ENCODE results near the gene SEC63. TPM values are rescaled to one million over a fixed set of nuclear protein-coding genes. Genes with fewer than 3 reads are reported as not detected.

SEC63 gene
- total RNA-seq, 1 experiment from 2014 or later = 97.6 TPM

DNA sequence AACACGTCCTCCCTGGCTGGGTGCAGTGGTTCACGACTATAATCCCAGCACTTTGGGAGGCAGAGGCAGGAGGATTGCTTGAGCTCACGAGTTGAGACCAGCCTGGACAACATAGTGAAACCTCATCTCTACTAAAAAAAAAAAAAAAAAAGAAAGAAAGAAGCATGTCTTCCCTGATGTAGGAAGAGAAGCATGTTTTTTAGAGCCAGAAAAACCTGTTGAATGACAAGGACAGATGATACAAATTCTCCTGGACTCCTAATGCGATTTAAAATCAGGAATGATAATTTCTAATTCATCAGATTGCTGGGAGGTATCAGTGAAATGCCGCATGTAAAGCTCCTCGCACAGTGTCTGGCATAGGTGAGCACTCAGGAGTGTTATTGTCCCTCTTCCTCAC lies 23.7 kb upstream of the SEC63 start:
- peaks cover 15% of the 10 kb centered on the region for H3K4me1 Mint-ChIP-seq
- ChIA-PET POLR2A (no interaction called here), CTCF (interaction anchor here (0.6 to 6.4 kb wide), 6 partner anchors 43 to 422 kb away, joined by 3 to 83 read pairs (median 4); no protein-coding TSS in a partner anchor)
- TF ChIP-seq, protein P1, sequence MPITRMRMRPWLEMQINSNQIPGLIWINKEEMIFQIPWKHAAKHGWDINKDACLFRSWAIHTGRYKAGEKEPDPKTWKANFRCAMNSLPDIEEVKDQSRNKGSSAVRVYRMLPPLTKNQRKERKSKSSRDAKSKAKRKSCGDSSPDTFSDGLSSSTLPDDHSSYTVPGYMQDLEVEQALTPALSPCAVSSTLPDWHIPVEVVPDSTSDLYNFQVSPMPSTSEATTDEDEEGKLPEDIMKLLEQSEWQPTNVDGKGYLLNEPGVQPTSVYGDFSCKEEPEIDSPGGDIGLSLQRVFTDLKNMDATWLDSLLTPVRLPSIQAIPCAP (CRISPR knock-in tag; IDR thresholded peaks at IDR 0.05) = no peak
- TF ChIP-seq STAT6 (CRISPR knock-in tag; conservative IDR thresholded peaks at IDR 0.05; ENCODE audit: low read depth) (no peak), ERG (CRISPR knock-in tag; IDR thresholded peaks at IDR 0.05) (no peak), MXD4 (CRISPR knock-in tag; IDR thresholded peaks at IDR 0.05; ENCODE audit: borderline replicate concordance) (no peak), ZNF425 (CRISPR knock-in tag; conservative IDR thresholded peaks at IDR 0.05) (no peak), USF2 (CRISPR knock-in tag; IDR thresholded peaks at IDR 0.05) (no peak), E2F5 (CRISPR knock-in tag; IDR thresholded peaks at IDR 0.05) (no peak)
- no peak for DNase-seq (ENCODE audit: low spot score)
- ATAC-seq = no peak
- H3K4me3 Mint-ChIP-seq = no peak overlapping the region
- no peaks in the 10 kb centered on the region for H3K36me3 Mint-ChIP-seq
- H3K27ac Mint-ChIP-seq = no peak overlapping the region
- H3K9me3 Mint-ChIP-seq = no peaks in the 10 kb centered on the region; the same call in 1 of the 2 replicates
- peaks cover 53% of the 10 kb centered on the region for H3K27me3 Mint-ChIP-seq (ENCODE audit: low read depth)

DNA sequence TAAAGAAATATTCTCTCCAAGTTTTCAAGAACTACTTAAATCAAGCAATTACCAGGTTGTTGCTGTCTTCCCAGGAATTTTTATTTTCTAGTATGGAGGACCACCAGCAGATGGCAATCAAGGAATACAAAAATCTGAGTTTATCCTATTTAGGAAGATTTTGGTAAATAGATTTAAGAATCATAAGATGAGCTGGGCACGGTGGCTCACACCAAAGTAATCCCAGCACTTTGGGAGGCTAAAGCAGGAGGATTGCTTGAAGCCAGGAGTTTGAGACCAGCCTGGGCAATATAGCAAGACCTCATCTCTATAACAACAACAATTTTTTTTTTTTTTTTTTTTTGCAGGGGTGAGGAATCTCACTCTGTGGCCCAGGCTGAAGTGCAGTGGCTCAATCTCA lies 19.3 kb upstream of the SEC63 start:
- Mint-ChIP-seq H3K4me3 (no peak overlapping the region), H3K27me3 (ENCODE audit: low read depth) (peaks cover 13% of the 10 kb centered on the region), H3K4me1 (peaks cover 13% of the 10 kb centered on the region), H3K9me3 (no peaks in the 10 kb centered on the region), H3K27ac (no peak overlapping the region), H3K36me3 (no peaks in the 10 kb centered on the region)
- DNase-seq (ENCODE audit: low spot score) (no peak), ATAC-seq (no peak)
- POLR2A ChIA-PET = interaction anchor here (0.6 to 0.9 kb wide), 2 partner anchors 21 to 22 kb away, joined by 3 read pairs; no protein-coding TSS in a partner anchor
- CTCF ChIA-PET = interaction anchor here (0.6 to 1.2 kb wide), 11 partner anchors 8 to 514 kb away, joined by 3 to 10 read pairs (median 4); partner anchors contain the start of gene SEC63
- TF ChIP-seq, protein P2, sequence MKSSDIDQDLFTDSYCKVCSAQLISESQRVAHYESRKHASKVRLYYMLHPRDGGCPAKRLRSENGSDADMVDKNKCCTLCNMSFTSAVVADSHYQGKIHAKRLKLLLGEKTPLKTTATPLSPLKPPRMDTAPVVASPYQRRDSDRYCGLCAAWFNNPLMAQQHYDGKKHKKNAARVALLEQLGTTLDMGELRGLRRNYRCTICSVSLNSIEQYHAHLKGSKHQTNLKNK (CRISPR knock-in tag; IDR thresholded peaks at IDR 0.05) = no peak
- TF ChIP-seq MXD4 (CRISPR knock-in tag; IDR thresholded peaks at IDR 0.05; ENCODE audit: borderline replicate concordance) (no peak), ZNF425 (CRISPR knock-in tag; conservative IDR thresholded peaks at IDR 0.05) (no peak), SP1 (CRISPR knock-in tag; conservative IDR thresholded peaks at IDR 0.05) (no peak), USF2 (CRISPR knock-in tag; IDR thresholded peaks at IDR 0.05) (no peak), TEAD1 (CRISPR knock-in tag; IDR thresholded peaks at IDR 0.05) (no peak), SMAD3 (CRISPR knock-in tag; IDR thresholded peaks at IDR 0.05; ENCODE audit: borderline replicate concordance) (no peak)
- TF ChIP-seq, protein P3, sequence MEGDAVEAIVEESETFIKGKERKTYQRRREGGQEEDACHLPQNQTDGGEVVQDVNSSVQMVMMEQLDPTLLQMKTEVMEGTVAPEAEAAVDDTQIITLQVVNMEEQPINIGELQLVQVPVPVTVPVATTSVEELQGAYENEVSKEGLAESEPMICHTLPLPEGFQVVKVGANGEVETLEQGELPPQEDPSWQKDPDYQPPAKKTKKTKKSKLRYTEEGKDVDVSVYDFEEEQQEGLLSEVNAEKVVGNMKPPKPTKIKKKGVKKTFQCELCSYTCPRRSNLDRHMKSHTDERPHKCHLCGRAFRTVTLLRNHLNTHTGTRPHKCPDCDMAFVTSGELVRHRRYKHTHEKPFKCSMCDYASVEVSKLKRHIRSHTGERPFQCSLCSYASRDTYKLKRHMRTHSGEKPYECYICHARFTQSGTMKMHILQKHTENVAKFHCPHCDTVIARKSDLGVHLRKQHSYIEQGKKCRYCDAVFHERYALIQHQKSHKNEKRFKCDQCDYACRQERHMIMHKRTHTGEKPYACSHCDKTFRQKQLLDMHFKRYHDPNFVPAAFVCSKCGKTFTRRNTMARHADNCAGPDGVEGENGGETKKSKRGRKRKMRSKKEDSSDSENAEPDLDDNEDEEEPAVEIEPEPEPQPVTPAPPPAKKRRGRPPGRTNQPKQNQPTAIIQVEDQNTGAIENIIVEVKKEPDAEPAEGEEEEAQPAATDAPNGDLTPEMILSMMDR (IDR thresholded peaks at IDR 0.05) = no peak; the same call in 1 of the 2 replicates
- TF ChIP-seq, protein P4, sequence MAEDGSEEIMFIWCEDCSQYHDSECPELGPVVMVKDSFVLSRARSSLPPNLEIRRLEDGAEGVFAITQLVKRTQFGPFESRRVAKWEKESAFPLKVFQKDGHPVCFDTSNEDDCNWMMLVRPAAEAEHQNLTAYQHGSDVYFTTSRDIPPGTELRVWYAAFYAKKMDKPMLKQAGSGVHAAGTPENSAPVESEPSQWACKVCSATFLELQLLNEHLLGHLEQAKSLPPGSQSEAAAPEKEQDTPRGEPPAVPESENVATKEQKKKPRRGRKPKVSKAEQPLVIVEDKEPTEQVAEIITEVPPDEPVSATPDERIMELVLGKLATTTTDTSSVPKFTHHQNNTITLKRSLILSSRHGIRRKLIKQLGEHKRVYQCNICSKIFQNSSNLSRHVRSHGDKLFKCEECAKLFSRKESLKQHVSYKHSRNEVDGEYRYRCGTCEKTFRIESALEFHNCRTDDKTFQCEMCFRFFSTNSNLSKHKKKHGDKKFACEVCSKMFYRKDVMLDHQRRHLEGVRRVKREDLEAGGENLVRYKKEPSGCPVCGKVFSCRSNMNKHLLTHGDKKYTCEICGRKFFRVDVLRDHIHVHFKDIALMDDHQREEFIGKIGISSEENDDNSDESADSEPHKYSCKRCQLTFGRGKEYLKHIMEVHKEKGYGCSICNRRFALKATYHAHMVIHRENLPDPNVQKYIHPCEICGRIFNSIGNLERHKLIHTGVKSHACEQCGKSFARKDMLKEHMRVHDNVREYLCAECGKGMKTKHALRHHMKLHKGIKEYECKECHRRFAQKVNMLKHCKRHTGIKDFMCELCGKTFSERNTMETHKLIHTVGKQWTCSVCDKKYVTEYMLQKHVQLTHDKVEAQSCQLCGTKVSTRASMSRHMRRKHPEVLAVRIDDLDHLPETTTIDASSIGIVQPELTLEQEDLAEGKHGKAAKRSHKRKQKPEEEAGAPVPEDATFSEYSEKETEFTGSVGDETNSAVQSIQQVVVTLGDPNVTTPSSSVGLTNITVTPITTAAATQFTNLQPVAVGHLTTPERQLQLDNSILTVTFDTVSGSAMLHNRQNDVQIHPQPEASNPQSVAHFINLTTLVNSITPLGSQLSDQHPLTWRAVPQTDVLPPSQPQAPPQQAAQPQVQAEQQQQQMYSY (CRISPR knock-in tag; IDR thresholded peaks at IDR 0.05) = no peak
